ENCODE results near the gene CEACAM5. TPM values are rescaled to one million over a fixed set of nuclear protein-coding genes. Genes with fewer than 3 reads are reported as not detected.

Gene CEACAM5
- total and polyA plus RNA-seq, 4 donors: 0.02 TPM; not detected in 3

GRCh38 chr19:41694831-41695635 is 13.4 kb upstream of the CEACAM5 start:
- Histone ChIP-seq H3K36me3 (ENCODE audit: control insufficient read depth in 4 of 4, insufficient read depth in 3 of 4, low read depth in 1 of 4, low read length in 3 of 4) (no peaks in the 10 kb centered on the region), H3K9me3 (ENCODE audit: control insufficient read depth in 4 of 4, low read length in 3 of 4) (no peaks in the 10 kb centered on the region), H3K9ac (ENCODE audit: low read depth in 1 of 2, low read length in 2 of 2) (no peak overlapping the region), H3K4me3 (ENCODE audit: low read depth in 1 of 3, low read length in 3 of 3) (no peak overlapping the region), H3K27ac (ENCODE audit: low read depth in 1 of 2, low read length in 2 of 2) (no peak overlapping the region), H3K27me3 (ENCODE audit: control insufficient read depth in 4 of 4, insufficient read depth in 4 of 4, low read length in 3 of 4) (peaks cover 0 to 5% (median under 1%) of the 10 kb centered on the region in 4 donors), H3K4me1 (ENCODE audit: control insufficient read depth in 4 of 4, insufficient read depth in 4 of 4, low read length in 3 of 4) (peaks cover 0 to 3% (median 0%) of the 10 kb centered on the region in 4 donors)
- WGBS: 63% methylated on average over 8 of the region's 8 CpGs
- TF ChIP-seq CTCF (IDR thresholded peaks at IDR 0.05; ENCODE audit: low read depth, low read length, missing input control): no peak
- TF ChIP-seq HNF4G (IDR thresholded peaks at IDR 0.05): no peak
- no peak for TF ChIP-seq TAF1 (conservative IDR thresholded peaks at IDR 0.05)
- no peak for TF ChIP-seq MAX (IDR thresholded peaks at IDR 0.05)
- no peak for TF ChIP-seq HNF4A (conservative IDR thresholded peaks at IDR 0.05)
- no peak for TF ChIP-seq REST (IDR thresholded peaks at IDR 0.05)
- no peak for TF ChIP-seq FOXA1 (IDR thresholded peaks at IDR 0.05)
- no peak for TF ChIP-seq ZBTB33 (IDR thresholded peaks at IDR 0.05)
- no peak for TF ChIP-seq GABPA (IDR thresholded peaks at IDR 0.05 in 1 of 2, conservative IDR thresholded peaks at IDR 0.05 in 1 of 2)
- DNase-seq (ENCODE audit: low spot score): no peak

- Histone ChIP-seq H3K4me3 (ENCODE audit: low read depth in 1 of 3, low read length in 3 of 3) (no peak overlapping the region), H3K9me3 (ENCODE audit: control insufficient read depth in 4 of 4, low read length in 3 of 4) (no peaks in the 10 kb centered on the region), H3K27me3 (ENCODE audit: control insufficient read depth in 4 of 4, insufficient read depth in 4 of 4, low read length in 3 of 4) (peaks cover 0 to 5% (median under 1%) of the 10 kb centered on the region in 4 donors), H3K36me3 (ENCODE audit: control insufficient read depth in 4 of 4, insufficient read depth in 3 of 4, low read depth in 1 of 4, low read length in 3 of 4) (no peaks in the 10 kb centered on the region), H3K9ac (ENCODE audit: low read depth in 1 of 2, low read length in 2 of 2) (no peak overlapping the region), H3K4me1 (ENCODE audit: control insufficient read depth in 4 of 4, insufficient read depth in 4 of 4, low read length in 3 of 4) (peaks cover 0 to 3% (median 0%) of the 10 kb centered on the region in 4 donors), H3K27ac (ENCODE audit: low read depth in 1 of 2, low read length in 2 of 2) (no peak overlapping the region)
- WGBS: 67% methylated on average over 2 of the region's 2 CpGs
- DNase-seq (ENCODE audit: low spot score): no peak
- TF ChIP-seq EGR1 (IDR thresholded peaks at IDR 0.05; ENCODE audit: low read depth in 2 of 2) (no peak), REST (IDR thresholded peaks at IDR 0.05) (no peak), MAX (IDR thresholded peaks at IDR 0.05) (no peak), GABPA (IDR thresholded peaks at IDR 0.05 in 1 of 2, conservative IDR thresholded peaks at IDR 0.05 in 1 of 2) (no peak), ATF3 (IDR thresholded peaks at IDR 0.05) (no peak), RAD21 (IDR thresholded peaks at IDR 0.05) (no peak), TAF1 (conservative IDR thresholded peaks at IDR 0.05) (no peak), SP1 (IDR thresholded peaks at IDR 0.05) (no peak), HNF4A (conservative IDR thresholded peaks at IDR 0.05) (no peak), RXRA (IDR thresholded peaks at IDR 0.05) (no peak), HNF4G (IDR thresholded peaks at IDR 0.05) (no peak), ZBTB33 (IDR thresholded peaks at IDR 0.05) (no peak), FOXA1 (IDR thresholded peaks at IDR 0.05) (no peak), YY1 (IDR thresholded peaks at IDR 0.05) (no peak)
These were observed 12.7 kb upstream of the CEACAM5 start for GRCh38 chr19:41695745-41696144.
